Ascending aorta (tissue), 2 donors: ENCODE measurements around the gene GFOD1. TPM values are rescaled to one million over a fixed set of nuclear protein-coding genes. Genes with fewer than 3 reads are reported as not detected.

Experiments used
- DNase-seq, 2 donors: peaks; one replicate each; pipeline ENCODE4 v3.0.0-alpha.2; 2019; ENCODE audit warnings: low spot score in 2 of 2
- H3K27ac ChIP-seq, 2 donors: fragments of 200-600 bp; sonication (generic); one replicate each; pipeline ENCODE4 v1.5.1; 2016 to 2017; ENCODE audit warnings: mild to moderate bottlenecking in 1 of 2
- H3K27me3 ChIP-seq: fragments of 200-600 bp; sonication (generic); one replicate; pipeline ENCODE4 v1.5.1; 2017
- H3K36me3 ChIP-seq, 2 donors: fragments of 200-600 bp; sonication (generic); one replicate each; pipeline ENCODE4 v1.5.1; 2016
- H3K4me1 ChIP-seq, 2 donors: fragments of 200-600 bp; sonication (generic); one replicate each; pipeline ENCODE4 v1.5.1; 2016 to 2017; ENCODE audit warnings: mild to moderate bottlenecking in 1 of 2
- H3K4me3 ChIP-seq, 2 donors: fragments of 200-600 bp; sonication (generic); one replicate each; pipeline ENCODE4 v1.5.1; 2016 to 2017; ENCODE audit warnings: mild to moderate bottlenecking in 1 of 2
- H3K9me3 ChIP-seq, 2 donors: fragments of 200-600 bp; sonication (generic); one replicate each; pipeline ENCODE4 v1.5.1; 2016
- intact Hi-C: fragments of 100-400 bp; cut with DNase I; formaldehyde crosslinking; loops from one replicate; pipeline ENCODE4 v1.15.1; 2023
- total RNA-seq: library from RNA; depleted of rRNA; stranded (reverse); fragments of >200 nt; gene quantifications from one replicate; pipeline ENCODE4 v1.1.0, GENCODE V29; 2016
- TF ChIP-seq, protein P1 (sequence below), 3 experiments: fragments of 200-600 bp in 2 of 3; fragments of 450-650 bp in 1 of 3; sonication (generic) in 2 of 3; IDR thresholded peaks; one replicate each; pipeline ENCODE4 v1.5.1; 2016 to 2019; ENCODE audit warnings: antibody characterized with exemption in 3 of 3, mild to moderate bottlenecking in 1 of 3, moderate library complexity in 1 of 3

GFOD1 gene
- total RNA-seq, 1 donor from 2014 or later = 28.7 TPM

DNA sequence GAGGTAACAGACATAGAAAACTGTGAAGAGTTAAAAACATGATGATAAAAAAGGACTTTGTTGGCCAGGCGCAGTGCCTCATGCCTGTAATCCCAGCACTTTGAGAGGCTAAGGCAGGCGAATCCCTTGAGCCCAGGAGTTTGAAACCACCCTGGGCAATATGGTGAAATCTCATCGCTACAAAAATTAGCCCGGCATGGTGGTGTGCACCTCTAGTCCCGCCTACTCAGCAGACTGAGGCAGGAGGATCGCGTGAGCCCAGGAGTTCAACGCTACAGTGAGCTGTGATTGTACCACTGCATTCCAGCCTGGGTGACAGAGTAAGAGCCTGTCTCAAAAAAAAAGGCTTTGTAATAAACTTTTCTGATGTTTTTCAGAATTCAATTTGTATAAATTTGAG lies 60.1 kb downstream of the GFOD1 start:
- H3K27ac ChIP-seq = peak overlapping the region; percentile 2 to 71
- TF ChIP-seq, protein P1, sequence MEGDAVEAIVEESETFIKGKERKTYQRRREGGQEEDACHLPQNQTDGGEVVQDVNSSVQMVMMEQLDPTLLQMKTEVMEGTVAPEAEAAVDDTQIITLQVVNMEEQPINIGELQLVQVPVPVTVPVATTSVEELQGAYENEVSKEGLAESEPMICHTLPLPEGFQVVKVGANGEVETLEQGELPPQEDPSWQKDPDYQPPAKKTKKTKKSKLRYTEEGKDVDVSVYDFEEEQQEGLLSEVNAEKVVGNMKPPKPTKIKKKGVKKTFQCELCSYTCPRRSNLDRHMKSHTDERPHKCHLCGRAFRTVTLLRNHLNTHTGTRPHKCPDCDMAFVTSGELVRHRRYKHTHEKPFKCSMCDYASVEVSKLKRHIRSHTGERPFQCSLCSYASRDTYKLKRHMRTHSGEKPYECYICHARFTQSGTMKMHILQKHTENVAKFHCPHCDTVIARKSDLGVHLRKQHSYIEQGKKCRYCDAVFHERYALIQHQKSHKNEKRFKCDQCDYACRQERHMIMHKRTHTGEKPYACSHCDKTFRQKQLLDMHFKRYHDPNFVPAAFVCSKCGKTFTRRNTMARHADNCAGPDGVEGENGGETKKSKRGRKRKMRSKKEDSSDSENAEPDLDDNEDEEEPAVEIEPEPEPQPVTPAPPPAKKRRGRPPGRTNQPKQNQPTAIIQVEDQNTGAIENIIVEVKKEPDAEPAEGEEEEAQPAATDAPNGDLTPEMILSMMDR (IDR thresholded peaks at IDR 0.05) = no peak
- no peaks in the 10 kb centered on the region for H3K9me3 ChIP-seq
- intact Hi-C loops = loop anchor here (5.0 kb wide), 1 partner anchor 60 kb away; the partner anchor contains the start of gene GFOD1
- no peaks in the 10 kb centered on the region for H3K27me3 ChIP-seq
- peaks cover 10 to 25% of the 10 kb centered on the region in 2 donors for H3K4me1 ChIP-seq
- no peaks in the 10 kb centered on the region for H3K36me3 ChIP-seq
- no peak overlapping the region for H3K4me3 ChIP-seq
- peak in 1 of 2 donors; percentile 19 for DNase-seq

DNA sequence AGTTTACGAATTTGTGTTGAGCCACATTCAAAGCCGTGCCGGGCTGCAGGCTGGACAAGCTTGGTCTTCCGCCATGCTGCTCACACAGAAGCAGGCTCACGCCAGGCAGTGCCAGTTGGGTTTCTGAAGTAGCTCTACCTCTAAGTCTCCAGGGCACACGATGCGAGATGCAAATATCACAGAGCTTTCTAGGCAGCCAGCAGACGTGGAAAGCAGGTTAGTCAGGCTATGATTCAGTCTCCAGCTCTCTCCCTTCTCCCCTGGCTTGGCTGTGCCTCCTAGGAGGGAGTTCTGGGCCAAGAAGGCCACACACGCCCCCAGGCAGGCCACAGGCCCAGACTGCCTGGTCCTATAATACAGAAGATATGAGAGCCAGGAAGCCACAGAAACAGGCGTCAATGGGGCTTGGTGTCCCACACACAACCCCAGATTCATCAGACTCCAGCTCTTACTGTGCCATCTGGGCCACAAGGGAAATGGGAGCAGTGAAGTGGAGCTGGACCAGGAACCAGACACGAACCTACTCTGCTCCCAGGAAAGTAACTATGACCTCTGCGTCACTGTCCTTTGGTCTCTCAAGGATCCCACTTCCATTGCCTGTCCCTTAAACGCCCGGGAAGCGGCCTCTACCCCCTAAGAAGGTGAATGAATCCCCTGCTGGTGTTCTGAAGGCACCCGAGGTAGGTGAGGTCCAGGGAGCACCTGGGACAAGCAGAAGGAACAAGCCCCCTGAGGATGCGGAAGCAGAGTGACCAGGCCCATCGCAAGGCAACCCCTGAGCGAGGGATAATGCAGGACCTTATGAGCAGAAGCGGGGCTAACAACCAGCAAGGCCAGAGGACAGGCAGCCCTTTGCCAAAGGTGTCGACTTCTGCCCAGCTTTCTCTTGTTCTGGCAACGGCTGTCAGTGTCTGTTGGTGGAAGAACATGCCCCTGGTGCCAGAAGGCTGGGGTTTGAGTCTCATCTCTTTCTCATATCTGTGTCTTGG lies 61.2 kb downstream of the GFOD1 start:
- H3K27me3 ChIP-seq = no peaks in the 10 kb centered on the region
- TF ChIP-seq, protein P1 (IDR thresholded peaks at IDR 0.05) = no peak
- H3K36me3 ChIP-seq = no peaks in the 10 kb centered on the region
- peak in 1 of 2 donors; percentile 82 for DNase-seq
- no peak overlapping the region for H3K4me3 ChIP-seq
- peak overlapping the region; percentile 71 to 72 for H3K27ac ChIP-seq
- intact Hi-C loops = loop anchor here (5.0 kb wide), 1 partner anchor 61 kb away; the partner anchor contains the start of gene GFOD1
- H3K9me3 ChIP-seq = no peaks in the 10 kb centered on the region
- peaks cover 18 to 35% of the 10 kb centered on the region in 2 donors for H3K4me1 ChIP-seq

DNA sequence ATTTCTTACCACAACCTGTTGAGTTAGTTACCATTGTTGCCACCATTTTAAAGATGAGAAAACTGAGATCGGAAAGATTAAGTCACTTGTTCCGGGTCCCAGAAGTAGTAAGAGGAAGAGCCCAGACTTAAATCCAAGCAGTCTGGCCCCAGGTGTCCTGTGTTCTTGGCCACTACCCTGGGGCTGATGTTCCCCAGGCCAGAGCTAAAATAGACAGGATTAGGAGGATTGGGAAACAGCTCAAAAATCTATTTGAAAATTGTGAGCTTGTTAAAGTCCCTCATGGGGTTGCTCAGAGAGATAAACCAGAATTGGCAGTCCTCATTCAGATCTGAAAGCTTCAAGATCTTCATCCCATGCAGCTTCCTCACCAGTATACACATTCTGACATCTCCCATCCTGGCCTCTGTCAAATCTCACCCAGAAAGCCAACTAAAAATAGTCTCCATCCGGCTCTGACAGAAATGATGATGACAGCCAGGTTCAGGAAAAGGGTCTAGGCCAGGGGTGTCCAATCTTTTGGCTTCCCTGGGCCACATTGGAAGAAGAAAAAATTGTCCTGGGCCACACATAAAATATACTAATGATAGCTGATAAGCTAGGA lies 62.0 kb downstream of the GFOD1 start:
- H3K4me3 ChIP-seq = no peak overlapping the region
- H3K27me3 ChIP-seq = no peaks in the 10 kb centered on the region
- intact Hi-C loops = loop anchor here (5.0 kb wide), 1 partner anchor 62 kb away; the partner anchor contains the start of gene GFOD1
- DNase-seq = peak in 1 of 2 donors; percentile 28
- no peaks in the 10 kb centered on the region for H3K9me3 ChIP-seq
- TF ChIP-seq, protein P1 (IDR thresholded peaks at IDR 0.05) = no peak
- H3K4me1 ChIP-seq = peaks cover 20 to 37% of the 10 kb centered on the region in 2 donors
- H3K27ac ChIP-seq = peak overlapping the region; percentile 71 to 72
- H3K36me3 ChIP-seq = no peaks in the 10 kb centered on the region

DNA sequence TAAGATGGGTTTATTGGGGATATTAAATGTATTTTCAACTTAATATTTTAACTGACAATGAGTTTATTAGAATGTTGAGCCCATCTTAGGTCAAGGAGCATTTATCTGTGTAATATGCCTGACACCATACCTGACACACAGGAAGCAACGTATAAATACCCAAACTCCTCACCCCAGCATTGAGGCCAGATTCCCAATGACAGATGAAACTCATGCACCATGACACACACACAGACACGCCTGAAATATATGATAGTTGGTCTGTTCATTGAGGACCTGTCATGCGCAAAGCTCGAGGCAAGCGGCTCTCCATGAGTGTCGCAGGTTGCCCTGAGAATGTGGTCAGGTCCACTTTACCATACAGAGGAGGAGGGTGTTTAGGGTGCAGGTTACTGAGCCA lies 64.1 kb downstream of the GFOD1 start:
- TF ChIP-seq, protein P1 (IDR thresholded peaks at IDR 0.05) = no peak
- DNase-seq = peak in 1 of 2 donors; percentile 45
- intact Hi-C loops = no loop called here
- Histone ChIP-seq H3K4me1 (peaks cover 20 to 37% of the 10 kb centered on the region in 2 donors), H3K27me3 (no peaks in the 10 kb centered on the region), H3K36me3 (no peaks in the 10 kb centered on the region), H3K27ac (peak overlapping the region; percentile 53 to 55), H3K9me3 (no peaks in the 10 kb centered on the region), H3K4me3 (no peak overlapping the region)

DNA sequence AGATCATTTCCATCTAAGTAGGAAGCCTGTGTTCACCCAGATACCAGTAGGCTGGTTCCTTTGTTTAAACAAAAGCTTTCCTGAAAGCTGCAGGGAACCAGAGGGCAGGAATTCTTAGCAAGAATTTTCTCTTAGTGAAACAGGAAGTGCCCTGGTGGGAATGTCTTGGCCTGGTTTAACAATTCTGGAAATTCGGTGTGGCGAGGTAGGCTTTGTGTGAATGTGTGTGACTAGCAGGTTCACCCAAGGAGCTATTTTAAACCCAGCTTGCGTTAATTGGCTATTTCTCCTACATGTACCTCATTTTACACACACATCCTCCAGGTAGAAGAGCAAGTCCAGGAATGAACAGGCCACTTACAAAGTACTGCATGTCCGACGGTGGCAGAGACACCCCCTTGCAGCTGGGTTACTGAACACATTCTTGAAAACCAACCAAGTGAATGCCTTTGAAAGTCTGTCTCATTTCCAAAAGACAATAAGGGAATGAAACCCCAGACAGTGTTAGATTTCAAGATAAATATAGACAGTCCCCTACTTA lies 64.6 kb downstream of the GFOD1 start:
- DNase-seq = no peak
- Histone ChIP-seq H3K4me1 (peaks cover 20 to 37% of the 10 kb centered on the region in 2 donors), H3K27me3 (no peaks in the 10 kb centered on the region), H3K36me3 (no peaks in the 10 kb centered on the region), H3K4me3 (peak overlapping the region in 1 of 2 donors; percentile 7), H3K27ac (peak overlapping the region; percentile 53 to 55), H3K9me3 (no peaks in the 10 kb centered on the region)
- TF ChIP-seq, protein P1 (IDR thresholded peaks at IDR 0.05) = no peak
- intact Hi-C loops = no loop called here
